T-helper 1 cell treated with Interleukin-12 subunit alpha and Interleukin-12 subunit beta and Interleukin-4 antibody, amounts not matched to agents 30 μg/mL and 1 μg/mL, for 36 hours (primary cell): ENCODE data around the gene MIEN1.
"Not testable (repeated sequence)": the region's sequence is repeated elsewhere in the genome, so short reads cannot be mapped to it uniquely, and the experiment has no call there.

Experiments
- H3K27ac Mint-ChIP-seq: one replicate; pipeline ENCODE4 v1.8.0; 2021; ENCODE audit warnings: mild to moderate bottlenecking, mixed read lengths
- H3K27me3 Mint-ChIP-seq: one replicate; pipeline ENCODE4 v1.8.0; 2021; ENCODE audit warnings: low read depth, mixed read lengths
- H3K36me3 Mint-ChIP-seq: one replicate; pipeline ENCODE4 v1.8.0; 2021; ENCODE audit warnings: low read depth, mixed read lengths
- H3K4me1 Mint-ChIP-seq: one replicate; pipeline ENCODE4 v1.8.0; 2021; ENCODE audit warnings: low read depth, mixed read lengths
- H3K4me3 Mint-ChIP-seq: one replicate; pipeline ENCODE4 v1.8.0; 2021; ENCODE audit warnings: mild to moderate bottlenecking, moderate library complexity, mixed read lengths
- H3K9me3 Mint-ChIP-seq: one replicate; pipeline ENCODE4 v1.8.0; 2021; ENCODE audit warnings: mixed read lengths

The MIEN1 gene

DNA sequence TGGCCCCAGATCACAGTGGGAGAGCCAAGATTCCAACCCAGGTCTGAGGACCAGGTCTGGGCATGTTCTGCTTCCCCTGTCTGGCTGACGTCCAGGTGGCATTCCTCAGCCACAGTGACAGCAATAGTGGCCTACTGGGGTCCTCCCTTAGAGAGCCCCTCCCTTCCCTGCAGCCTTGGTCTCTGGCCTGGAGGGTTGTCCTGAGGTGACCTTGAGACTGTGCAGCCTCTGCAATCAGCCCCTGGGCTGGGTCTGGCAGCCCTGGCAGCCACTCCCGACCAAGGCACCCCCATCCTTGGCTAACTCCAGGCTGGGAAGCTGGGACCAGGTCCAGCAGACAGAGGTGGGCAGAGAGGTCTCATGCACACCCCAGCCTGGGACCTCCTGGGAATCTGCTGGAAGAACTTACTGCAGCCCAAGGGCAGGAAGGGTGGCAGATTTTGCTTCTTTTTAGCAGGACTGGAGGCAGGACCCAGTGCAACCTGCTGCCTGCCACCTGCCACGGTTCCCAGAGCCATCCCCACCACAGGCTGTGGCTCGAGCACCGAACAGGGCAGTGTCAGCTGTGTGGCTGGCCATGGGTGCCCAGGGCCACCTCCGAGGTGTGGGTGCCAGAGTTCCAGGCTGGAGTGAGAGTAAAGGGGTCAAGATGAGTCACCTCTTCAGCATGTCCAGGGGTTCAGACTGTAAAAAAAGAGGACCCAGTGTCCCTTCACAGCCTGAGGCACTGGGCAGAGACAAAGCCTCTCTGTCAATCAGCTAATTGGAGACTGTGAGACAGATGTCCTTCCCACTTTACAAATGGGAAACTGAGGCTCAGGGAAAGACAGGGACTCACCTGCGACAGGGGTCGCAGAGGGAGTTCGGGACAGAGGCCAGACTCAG is 20.0 kb upstream of the MIEN1 start:
- H3K4me1 Mint-ChIP-seq, result peaks cover 17% of the 10 kb centered on the region

DNA sequence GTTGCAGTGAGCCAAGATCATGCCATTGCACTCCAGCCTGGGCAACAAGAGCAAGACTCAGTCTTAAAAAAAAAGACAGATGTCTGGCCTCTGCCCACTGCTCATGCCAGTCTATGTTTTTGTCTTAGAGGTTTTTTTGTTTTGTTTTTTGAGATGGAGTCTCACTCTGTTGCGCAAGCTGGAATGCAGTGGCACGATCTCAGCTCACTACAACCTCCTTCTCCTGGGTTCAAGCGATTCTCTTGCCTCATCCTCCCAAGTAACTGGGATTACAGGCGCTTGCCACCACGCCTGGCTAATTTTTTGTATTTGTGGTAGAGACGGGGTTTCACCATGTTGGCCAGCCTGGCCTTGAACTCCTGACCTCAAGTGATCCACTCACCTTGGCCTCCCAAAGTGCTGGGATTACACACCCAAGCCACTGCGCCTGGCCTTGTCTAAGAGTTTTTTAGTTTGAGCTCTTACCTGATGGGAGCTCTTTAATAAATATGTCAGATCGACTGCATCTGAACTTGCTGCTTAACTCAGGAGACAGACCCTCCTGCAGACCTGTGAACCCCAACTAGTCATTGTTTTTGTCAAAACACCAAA is 18.2 kb upstream of the MIEN1 start:
- H3K9me3 Mint-ChIP-seq, H3K4me3 Mint-ChIP-seq, H3K27ac Mint-ChIP-seq, H3K27me3 Mint-ChIP-seq, H3K36me3 Mint-ChIP-seq: not testable (repeated sequence)
- peaks cover 12% of the 10 kb centered on the region for H3K4me1 Mint-ChIP-seq

More for the DNA sequence above, 20.0 kb upstream of the MIEN1 start:
- Mint-ChIP-seq H3K9me3 (no peaks in the 10 kb centered on the region), H3K4me3 (no peak overlapping the region), H3K27ac (no peak overlapping the region), H3K36me3 (no peaks in the 10 kb centered on the region), H3K27me3 (peaks cover 6% of the 10 kb centered on the region)

DNA sequence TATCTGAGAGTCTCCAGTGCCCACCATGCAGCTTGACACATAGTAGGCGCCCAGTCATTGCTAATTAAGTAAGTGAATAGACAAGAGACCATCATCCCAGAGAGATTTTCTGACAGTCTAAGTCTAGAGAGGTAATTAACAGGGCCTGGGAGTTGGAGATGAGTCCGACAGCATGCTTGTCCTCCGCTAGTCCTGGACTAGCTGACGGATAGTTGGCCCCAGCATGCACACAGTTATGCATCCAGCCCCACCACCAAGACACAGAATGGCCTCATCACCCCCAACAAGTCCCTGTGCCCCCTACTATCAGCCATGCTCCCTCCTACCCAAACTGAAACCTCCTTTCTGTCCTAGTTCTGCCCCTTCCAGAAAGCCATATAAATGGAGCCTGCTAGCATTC is 17.4 kb upstream of the MIEN1 start:
- Mint-ChIP-seq H3K27ac (no peak overlapping the region), H3K36me3 (no peaks in the 10 kb centered on the region), H3K4me1 (peaks cover 7% of the 10 kb centered on the region), H3K27me3 (peaks cover 6% of the 10 kb centered on the region), H3K4me3 (no peak overlapping the region), H3K9me3 (no peaks in the 10 kb centered on the region)

GRCh38 chr17:39746145-39746461 is 15.8 kb upstream of the MIEN1 start:
- Mint-ChIP-seq H3K9me3 (no peaks in the 10 kb centered on the region), H3K27me3 (peaks cover 6% of the 10 kb centered on the region), H3K27ac (no peak overlapping the region), H3K4me1 (peaks cover 2% of the 10 kb centered on the region), H3K4me3 (no peak overlapping the region), H3K36me3 (no peaks in the 10 kb centered on the region)

DNA sequence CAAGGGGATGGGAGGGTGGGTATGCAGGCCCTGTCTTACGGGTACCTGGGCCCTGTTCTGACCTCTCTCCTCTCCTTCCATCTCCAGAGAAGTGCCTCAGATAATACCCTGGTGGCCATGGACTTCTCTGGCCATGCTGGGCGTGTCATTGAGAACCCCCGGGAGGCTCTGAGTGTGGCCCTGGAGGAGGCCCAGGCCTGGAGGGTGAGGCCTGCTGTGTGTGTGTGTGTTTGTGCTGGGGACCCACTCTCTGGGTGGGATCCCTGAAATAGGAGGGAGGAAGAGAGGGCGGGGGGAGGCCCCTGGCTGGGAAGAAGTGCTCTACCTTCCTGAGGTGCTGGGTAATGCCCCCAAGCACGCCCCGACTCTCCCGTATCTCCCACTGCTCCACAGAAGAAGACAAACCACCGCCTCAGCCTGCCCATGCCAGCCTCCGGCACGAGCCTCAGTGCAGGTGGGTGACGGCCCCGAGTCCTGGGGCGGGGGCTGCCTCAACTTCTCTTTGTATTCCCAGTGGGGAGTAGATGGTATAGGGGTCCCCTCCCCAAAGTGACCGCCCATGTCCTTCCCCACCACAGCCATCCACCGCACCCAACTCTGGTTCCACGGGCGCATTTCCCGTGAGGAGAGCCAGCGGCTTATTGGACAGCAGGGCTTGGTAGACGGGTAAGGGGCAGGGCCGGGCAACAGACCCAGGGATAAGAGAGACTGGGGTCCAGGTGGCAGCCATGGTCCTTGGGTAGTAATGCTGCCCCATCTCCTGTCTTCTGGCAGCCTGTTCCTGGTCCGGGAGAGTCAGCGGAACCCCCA is 15.2 kb upstream of the MIEN1 start:
- H3K27me3 Mint-ChIP-seq, result peaks cover 6% of the 10 kb centered on the region
- no peak overlapping the region for H3K27ac Mint-ChIP-seq
- H3K4me3 Mint-ChIP-seq, result no peak overlapping the region
- no peaks in the 10 kb centered on the region for H3K36me3 Mint-ChIP-seq
- H3K4me1 Mint-ChIP-seq, result peaks cover 5% of the 10 kb centered on the region
- H3K9me3 Mint-ChIP-seq, result no peaks in the 10 kb centered on the region

GRCh38 chr17:39744836-39745215 is 14.5 kb upstream of the MIEN1 start:
- H3K36me3 Mint-ChIP-seq, result no peaks in the 10 kb centered on the region
- H3K9me3 Mint-ChIP-seq, result no peaks in the 10 kb centered on the region
- H3K4me3 Mint-ChIP-seq, result no peak overlapping the region
- peaks cover 6% of the 10 kb centered on the region for H3K27me3 Mint-ChIP-seq
- peaks cover 13% of the 10 kb centered on the region for H3K4me1 Mint-ChIP-seq
- no peak overlapping the region for H3K27ac Mint-ChIP-seq

GRCh38 chr17:39744075-39744835 is 13.9 kb upstream of the MIEN1 start:
- H3K4me1 Mint-ChIP-seq, result peaks cover 14% of the 10 kb centered on the region
- H3K27ac Mint-ChIP-seq, result no peak overlapping the region
- no peak overlapping the region for H3K4me3 Mint-ChIP-seq
- peaks cover 5% of the 10 kb centered on the region for H3K27me3 Mint-ChIP-seq
- H3K9me3 Mint-ChIP-seq, result no peaks in the 10 kb centered on the region
- H3K36me3 Mint-ChIP-seq, result no peaks in the 10 kb centered on the region

DNA sequence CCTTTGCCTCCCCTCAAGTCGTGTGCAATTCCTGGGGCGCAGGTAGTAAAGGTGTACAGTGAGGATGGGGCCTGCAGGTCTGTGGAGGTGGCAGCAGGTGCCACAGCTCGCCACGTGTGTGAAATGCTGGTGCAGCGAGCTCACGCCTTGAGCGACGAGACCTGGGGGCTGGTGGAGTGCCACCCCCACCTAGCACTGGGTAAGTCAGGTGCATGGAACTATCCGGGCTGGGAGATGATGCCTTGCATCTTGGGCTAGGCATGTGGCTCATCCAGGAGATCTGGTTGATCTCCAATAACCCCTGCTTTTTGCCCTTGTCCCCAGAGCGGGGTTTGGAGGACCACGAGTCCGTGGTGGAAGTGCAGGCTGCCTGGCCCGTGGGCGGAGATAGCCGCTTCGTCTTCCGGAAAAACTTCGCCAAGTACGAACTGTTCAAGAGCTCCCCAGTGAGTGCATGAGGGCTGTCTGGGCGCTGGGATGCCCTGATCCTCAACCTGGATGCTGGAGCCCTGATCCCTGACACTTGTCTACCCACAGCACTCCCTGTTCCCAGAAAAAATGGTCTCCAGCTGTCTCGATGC is 12.6 kb upstream of the MIEN1 start:
- Mint-ChIP-seq H3K9me3 (no peaks in the 10 kb centered on the region), H3K4me1 (peaks cover 21% of the 10 kb centered on the region), H3K4me3 (no peak overlapping the region), H3K27me3 (peaks cover 4% of the 10 kb centered on the region), H3K27ac (no peak overlapping the region), H3K36me3 (no peaks in the 10 kb centered on the region)

- Mint-ChIP-seq H3K27me3 (peaks cover 4% of the 10 kb centered on the region), H3K9me3 (no peaks in the 10 kb centered on the region), H3K4me1 (peaks cover 21% of the 10 kb centered on the region), H3K27ac (no peak overlapping the region), H3K4me3 (no peak overlapping the region), H3K36me3 (no peaks in the 10 kb centered on the region)
These were observed 12.0 kb upstream of the MIEN1 start for GRCh38 chr17:39742126-39742855.

- H3K36me3 Mint-ChIP-seq, result no peaks in the 10 kb centered on the region
- no peak overlapping the region for H3K4me3 Mint-ChIP-seq
- peaks cover 25% of the 10 kb centered on the region for H3K4me1 Mint-ChIP-seq
- no peaks in the 10 kb centered on the region for H3K9me3 Mint-ChIP-seq
- H3K27me3 Mint-ChIP-seq, result peaks cover 18% of the 10 kb centered on the region
- H3K27ac Mint-ChIP-seq, result no peak overlapping the region
These were observed 10.2 kb upstream of the MIEN1 start for GRCh38 chr17:39740357-39741111.

DNA sequence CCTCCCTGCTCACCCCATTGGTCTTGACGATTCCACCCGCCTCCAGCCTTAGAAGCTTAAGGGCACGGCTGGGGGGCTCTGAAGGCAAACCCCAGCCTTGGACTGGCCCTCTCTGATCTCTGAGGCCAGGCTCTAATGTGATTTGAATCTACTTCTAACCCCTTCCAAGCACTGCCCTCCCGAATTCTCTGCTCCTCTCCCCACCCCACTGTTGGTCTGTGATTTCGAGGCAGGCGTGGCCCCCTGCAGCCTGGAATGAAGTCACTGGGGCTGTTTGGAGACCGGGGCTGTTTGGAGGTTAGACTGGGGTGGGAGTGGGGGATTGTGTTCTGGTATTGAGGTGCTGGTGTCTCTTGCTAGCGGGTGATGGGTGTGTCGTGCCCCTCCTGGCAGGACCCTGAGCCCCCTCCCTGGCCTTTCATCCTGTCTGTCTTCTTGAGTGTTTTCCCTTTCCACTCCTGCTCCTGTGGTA is 9.6 kb upstream of the MIEN1 start:
- H3K4me1 Mint-ChIP-seq, result peaks cover 25% of the 10 kb centered on the region
- no peaks in the 10 kb centered on the region for H3K36me3 Mint-ChIP-seq
- H3K27ac Mint-ChIP-seq, result no peak overlapping the region
- no peak overlapping the region for H3K4me3 Mint-ChIP-seq
- H3K9me3 Mint-ChIP-seq, result no peaks in the 10 kb centered on the region
- peaks cover 18% of the 10 kb centered on the region for H3K27me3 Mint-ChIP-seq

GRCh38 chr17:39738983-39739884 is 8.9 kb upstream of the MIEN1 start:
- H3K4me1 Mint-ChIP-seq, result peaks cover 25% of the 10 kb centered on the region

More at GRCh38 chr17:39738983-39739884, 8.9 kb upstream of the MIEN1 start:
- Mint-ChIP-seq H3K27ac (no peak overlapping the region), H3K27me3 (peaks cover 18% of the 10 kb centered on the region), H3K36me3 (no peaks in the 10 kb centered on the region), H3K4me3 (no peak overlapping the region), H3K9me3 (no peaks in the 10 kb centered on the region)
